A549 (cell line): ENCODE results near the gene QKI. TPM values are rescaled to one million over a fixed set of nuclear protein-coding genes. Genes with fewer than 3 reads are reported as not detected.

ENCODE experiments used
- ATAC-seq, 2 experiments: fragments of 200-7000 bp in 1 of 2; fragments of >200 bp in 1 of 2; cut with Nextera tagmentation in 1 of 2; cut with Tn5 transposase in 1 of 2; 3 replicates each; pipeline versions ENCODE4 v1.8.0 to v1.9.1; 2018 to 2020; ENCODE audit warnings: mild to moderate bottlenecking in 1 of 2, moderate library complexity in 1 of 2
- CTCF ChIA-PET: fragments of 300-600 bp; sonication (Branson Sonifier 250); formaldehyde crosslinking; extraction: SDS; loops from one replicate; lab custom pipeline; 2021; ENCODE audit warnings: antibody characterized with exemption, inconsistent platforms; lab: Yijun Ruan, JAX
- POLR2A ChIA-PET: fragments of 350-600 bp; formaldehyde crosslinking; extraction: SDS; loops from one replicate; lab custom pipeline; 2021; ENCODE audit warnings: antibody characterized with exemption, inconsistent platforms; lab: Yijun Ruan, JAX
- DNase-seq, 2 experiments: peaks; one replicate each; pipeline versions ENCODE4 v3.0.0 to v3.0.0-alpha.2; 2011 to 2016; ENCODE audit warnings: low read depth in 1 of 2, low spot score in 1 of 2
- FAIRE-seq: peaks from 2 replicates; lab custom pipeline; 2011; peaks lifted over from hg19 to GRCh38; lab: Jason Lieb, UNC
- H3K27ac ChIP-seq, 2 experiments: fragments of >200 bp; sonication (Bioruptor Twin); formaldehyde crosslinking; 3 replicates each; pipeline ENCODE4 v1.5.1; 2016 to 2017
- H3K4me1 ChIP-seq: fragments of >200 bp; sonication (Bioruptor Twin); formaldehyde crosslinking; 3 replicates; pipeline ENCODE4 v1.6.1; 2016
- H3K4me2 ChIP-seq: fragments of >200 bp; sonication (Bioruptor Twin); formaldehyde crosslinking; 3 replicates; pipeline ENCODE4 v1.6.1; 2016
- H3K4me3 ChIP-seq: fragments of >200 bp; sonication (Bioruptor Twin); formaldehyde crosslinking; 3 replicates; pipeline ENCODE4 v1.5.1; 2016
- H3K9me3 ChIP-seq: fragments of >200 bp; sonication (Bioruptor Twin); formaldehyde crosslinking; 3 replicates; pipeline ENCODE4 v1.6.1; 2016
- CBX2 ChIP-seq: fragments of 200-600 bp; sonication (generic); IDR thresholded peaks from 2 replicates; pipeline ENCODE4 v1.6.1; 2016; ENCODE audit warnings: low read depth, mild to moderate bottlenecking, borderline replicate concordance
- CHD2 ChIP-seq: fragments of 150-350 bp; IDR thresholded peaks from 2 replicates; pipeline ENCODE4 v1.6.1; 2014; ENCODE audit warnings: low read length; ENCODE audit not compliant: partially characterized antibody
- CTCF ChIP-seq: fragments of >200 bp; sonication (Bioruptor Twin); formaldehyde crosslinking; IDR thresholded peaks from 3 replicates; pipeline ENCODE4 v1.5.1; 2016
- ELK1 ChIP-seq: fragments of 150-350 bp; IDR thresholded peaks from 2 replicates; pipeline ENCODE4 v1.6.1; 2014; ENCODE audit warnings: low read depth, mild to moderate bottlenecking, low read length
- HDAC2 ChIP-seq: fragments of 200-600 bp; sonication (generic); IDR thresholded peaks from 2 replicates; pipeline ENCODE4 v1.6.1; 2016
- JUN ChIP-seq, 2 experiments: fragments of >200 bp; sonication (Bioruptor Twin); formaldehyde crosslinking; IDR thresholded peaks; 2 replicates in 1 of 2; 3 replicates in 1 of 2; pipeline ENCODE4 v1.6.1; 2016 to 2017
- JUNB ChIP-seq: fragments of >200 bp; sonication (Bioruptor Twin); formaldehyde crosslinking; IDR thresholded peaks from 2 replicates; pipeline ENCODE4 v1.6.1; 2016
- KDM1A ChIP-seq: fragments of 200-600 bp; sonication (generic); IDR thresholded peaks from 2 replicates; pipeline ENCODE4 v1.6.1; 2016; ENCODE audit warnings: low read depth, mild to moderate bottlenecking
- MYC ChIP-seq: IDR thresholded peaks from 2 replicates; pipeline ENCODE4 v1.6.1; 2012; ENCODE audit warnings: mild to moderate bottlenecking, inconsistent platforms, low read length, improper control_type of control experiment, borderline replicate concordance
- NPAS2 ChIP-seq: fragments of 250-450 bp; sonication (Bioruptor Pico); IDR thresholded peaks from 2 replicates; pipeline ENCODE4 v1.8.0; 2022; ENCODE audit warnings: mild to moderate bottlenecking, moderate library complexity, borderline replicate concordance
- PHF8 ChIP-seq: fragments of 200-600 bp; sonication (generic); IDR thresholded peaks from 2 replicates; pipeline ENCODE4 v1.6.1; 2016; ENCODE audit warnings: low read depth, mild to moderate bottlenecking, antibody characterized with exemption, moderate library complexity, borderline replicate concordance
- POLR2AphosphoS2 ChIP-seq: conservative IDR thresholded peaks from 2 replicates; pipeline ENCODE4 v1.6.1; 2012; ENCODE audit warnings: low read length, improper control_type of control experiment, inconsistent platforms
- RARB ChIP-seq: fragments of 250-450 bp; sonication (Bioruptor Pico); IDR thresholded peaks from 2 replicates; pipeline ENCODE4 v1.8.0; 2021; ENCODE audit warnings: mild to moderate bottlenecking, moderate library complexity
- RNF2 ChIP-seq: fragments of 200-600 bp; sonication (generic); IDR thresholded peaks from 2 replicates; pipeline ENCODE4 v1.6.1; 2016; ENCODE audit warnings: low read depth, mild to moderate bottlenecking, antibody characterized with exemption, moderate library complexity, borderline replicate concordance
- ZC3H11A ChIP-seq: fragments of 450-650 bp; IDR thresholded peaks from 2 replicates; pipeline ENCODE4 v1.6.1; 2014; ENCODE audit warnings: antibody characterized with exemption, mild to moderate bottlenecking
- ZNF302 ChIP-seq: fragments of 250-450 bp; sonication (Bioruptor Pico); IDR thresholded peaks from 2 replicates; pipeline ENCODE4 v1.9.0; 2021; ENCODE audit warnings: inconsistent platforms, mild to moderate bottlenecking, moderate library complexity
- ZSCAN20 ChIP-seq: fragments of 250-450 bp; sonication (Bioruptor Pico); IDR thresholded peaks from 2 replicates; pipeline ENCODE4 v1.8.0; 2022; ENCODE audit warnings: mild to moderate bottlenecking, moderate library complexity
- WGBS: methylation state at CpG from one replicate; pipeline ENCODE4 v1.1.6; 2017; ENCODE audit errors: missing lambda C conversion rate; 5-methylcytosine and 5-hydroxymethylcytosine counted together
- polyA plus RNA-seq, 4 experiments: library from polyadenylated mRNA; depleted of rRNA in 3 of 4; stranded (reverse); fragments of >200 nt; fragmentation: RNase III in 1 of 4; extraction: RNeasy Plus Mini Kit Qiagen cat#74134 plus additional on column Dnase treatment in 1 of 4; gene quantifications; 2 replicates in 3 of 4; 3 replicates in 1 of 4; pipeline ENCODE4 v1.2.3, GENCODE V29; 2011 to 2017
- TF ChIP-seq, protein P1 (sequence below): IDR thresholded peaks from 2 replicates; pipeline ENCODE4 v1.6.1; 2012

The QKI gene
- polyA plus RNA-seq, 2 of the 4 experiments (the other 2 are of a cell fraction) = 71.9 to 98.2 TPM

- Histone ChIP-seq H3K4me3 (no peak overlapping the region), H3K4me2 (no peak overlapping the region), H3K4me1 (no peaks in the 10 kb centered on the region), H3K27ac (no peak overlapping the region), H3K9me3 (no peaks in the 10 kb centered on the region)
- ChIA-PET POLR2A (no interaction called here), CTCF (interaction anchor here (1.0 kb wide), 1 partner anchor 19 kb away, joined by 3 read pairs; no protein-coding TSS in a partner anchor)
- ATAC-seq = no peak
- TF ChIP-seq CHD2 (no peak), PHF8 (no peak), ZC3H11A (no peak), HDAC2 (no peak), ZSCAN20 (CRISPR knock-in tag) (no peak), MYC (no peak), RNF2 (no peak)
- DNase-seq = no peak
- WGBS = 41% methylated on average over 5 of the region's 5 CpGs
- FAIRE-seq = no peak
Observed at GRCh38 chr6:163370464-163371117, 43.9 kb upstream of the QKI start.

GRCh38 chr6:163371129-163371528 lies 43.4 kb upstream of the QKI start:
- CTCF ChIA-PET = interaction anchor here (1.0 kb wide), 1 partner anchor 19 kb away, joined by 3 read pairs; no protein-coding TSS in a partner anchor
- TF ChIP-seq, protein P1, sequence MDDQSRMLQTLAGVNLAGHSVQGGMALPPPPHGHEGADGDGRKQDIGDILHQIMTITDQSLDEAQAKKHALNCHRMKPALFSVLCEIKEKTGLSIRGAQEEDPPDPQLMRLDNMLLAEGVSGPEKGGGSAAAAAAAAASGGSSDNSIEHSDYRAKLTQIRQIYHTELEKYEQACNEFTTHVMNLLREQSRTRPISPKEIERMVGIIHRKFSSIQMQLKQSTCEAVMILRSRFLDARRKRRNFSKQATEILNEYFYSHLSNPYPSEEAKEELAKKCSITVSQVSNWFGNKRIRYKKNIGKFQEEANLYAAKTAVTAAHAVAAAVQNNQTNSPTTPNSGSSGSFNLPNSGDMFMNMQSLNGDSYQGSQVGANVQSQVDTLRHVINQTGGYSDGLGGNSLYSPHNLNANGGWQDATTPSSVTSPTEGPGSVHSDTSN = no peak
- TF ChIP-seq KDM1A (no peak), RNF2 (no peak), ZNF302 (CRISPR knock-in tag) (no peak), NPAS2 (CRISPR knock-in tag) (no peak), CBX2 (no peak), ZC3H11A (no peak), PHF8 (no peak), ZSCAN20 (CRISPR knock-in tag) (no peak), POLR2AphosphoS2 (no peak), RARB (CRISPR knock-in tag) (no peak), HDAC2 (no peak), ELK1 (no peak)
- TF ChIP-seq, all 56 proteins: peak for 0
- ATAC-seq = no peak
- DNase-seq = no peak
- no peak overlapping the region for H3K4me3 ChIP-seq
- H3K4me1 ChIP-seq = no peaks in the 10 kb centered on the region
- H3K4me2 ChIP-seq = no peak overlapping the region
- 61% methylated on average over 2 of the region's 2 CpGs for WGBS
- H3K27ac ChIP-seq = no peak overlapping the region
- no peaks in the 10 kb centered on the region for H3K9me3 ChIP-seq
- POLR2A ChIA-PET = no interaction called here
- FAIRE-seq = no peak

DNA sequence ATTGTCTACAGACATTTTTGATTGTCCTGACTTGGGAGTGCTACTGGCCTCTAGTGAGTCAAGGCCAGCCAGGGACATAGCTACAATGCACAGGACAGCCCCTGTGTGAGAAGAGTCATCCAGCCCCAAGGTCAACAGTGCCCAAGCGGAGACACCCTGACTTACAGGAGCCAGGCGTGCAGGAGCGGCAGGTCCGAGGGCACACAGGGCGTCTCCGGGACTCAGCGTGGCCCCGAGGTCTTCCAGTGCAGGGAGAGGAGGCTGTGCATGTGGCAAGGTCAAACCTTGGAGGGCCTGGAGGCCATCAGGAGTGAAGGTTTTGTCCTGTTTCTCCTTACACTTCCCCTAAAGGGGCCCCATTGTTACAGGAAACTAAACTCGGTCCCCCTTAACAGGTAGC lies 41.3 kb upstream of the QKI start:
- CTCF ChIA-PET = no interaction called here
- Histone ChIP-seq H3K27ac (no peak overlapping the region), H3K4me1 (no peaks in the 10 kb centered on the region), H3K4me2 (no peak overlapping the region), H3K4me3 (no peak overlapping the region), H3K9me3 (no peaks in the 10 kb centered on the region)
- FAIRE-seq (no peak), DNase-seq (no peak), ATAC-seq (no peak)
- WGBS = 72% methylated on average over 9 of the region's 9 CpGs
- TF ChIP-seq JUNB = no peak
- TF ChIP-seq POLR2AphosphoS2 = no peak
- no peak for TF ChIP-seq CTCF
- no peak for TF ChIP-seq JUN (IDR thresholded peaks at IDR 0.05)
- POLR2A ChIA-PET = no interaction called here
